22Rv1 (cell line): ENCODE measurements around the gene MGAT4A.

Experiments used
- CTCF ChIP-seq: fragments of 450-650 bp; IDR thresholded peaks from 2 replicates; pipeline ENCODE4 v1.5.1; 2017; ENCODE audit warnings: mild to moderate bottlenecking
- ZFX ChIP-seq: fragments of 450-650 bp; IDR thresholded peaks from 2 replicates; pipeline ENCODE4 v1.6.1; 2017; ENCODE audit warnings: antibody characterized with exemption, borderline replicate concordance

GRCh38 chr2:98769784-98770183 is 38.9 kb upstream of the MGAT4A start:
- TF ChIP-seq CTCF: no peak
- TF ChIP-seq ZFX: no peak
